Measurements from ENCODE around the gene MCCD1. TPM values are rescaled to one million over a fixed set of nuclear protein-coding genes. Genes with fewer than 3 reads are reported as not detected.
A peak's percentile ranks its signal among the peaks of the same experiment; 100 is the strongest.

The MCCD1 gene
- total and polyA plus RNA-seq, 2 of the 13 experiments (the other 11 are each of a cell fraction or from before 2014, with no cell fraction given), result 0.15 TPM; not detected in 1

DNA sequence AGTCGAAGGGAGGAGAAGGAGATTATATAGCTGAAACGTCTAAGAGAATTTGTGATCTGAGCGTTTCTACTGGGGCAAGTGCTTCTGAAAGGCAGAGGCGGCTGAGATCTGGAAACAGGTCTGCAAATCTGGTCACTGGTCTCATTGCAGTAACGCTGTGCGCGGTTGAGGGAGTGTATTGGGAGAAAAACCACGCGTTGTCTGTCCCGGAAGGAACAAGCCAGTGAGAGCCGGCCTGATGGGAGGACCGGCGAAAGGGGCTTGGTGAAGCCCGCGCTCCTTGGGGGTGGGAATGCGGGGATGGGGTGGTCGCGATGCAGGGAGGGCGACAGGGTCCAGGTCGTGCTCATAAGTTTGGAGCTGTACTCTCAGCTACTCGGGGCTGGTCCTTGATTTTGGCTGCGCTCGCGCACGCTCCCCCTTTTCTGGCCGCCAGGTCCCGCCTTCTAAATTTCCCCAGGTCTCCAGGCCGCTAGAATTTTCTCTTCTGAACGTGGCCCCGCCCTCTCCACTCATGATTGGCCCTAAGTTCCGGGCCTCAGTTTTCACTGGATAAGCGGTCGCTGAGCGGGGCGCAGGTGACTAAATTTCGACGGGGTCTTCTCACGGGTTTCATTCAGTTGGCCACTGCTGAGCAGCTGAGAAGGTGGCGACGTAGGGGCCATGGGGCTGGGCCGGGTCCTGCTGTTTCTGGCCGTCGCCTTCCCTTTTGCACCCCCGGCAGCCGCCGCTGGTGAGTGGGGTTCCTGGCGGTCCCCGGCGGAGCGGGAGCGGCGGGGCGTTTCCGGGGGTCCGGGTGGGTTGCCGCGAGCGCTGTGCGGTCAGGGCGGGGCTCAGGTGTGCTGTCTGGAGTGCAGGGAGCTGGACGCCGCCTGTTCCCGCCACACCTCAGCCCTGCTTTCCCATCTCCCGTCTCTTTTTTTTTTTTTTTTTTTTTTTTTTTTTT is 31.0 kb upstream of the MCCD1 start, which contains the start of gene MICB (continued):
- TF ChIP-seq ZBED4 (CRISPR knock-in tag; IDR thresholded peaks at IDR 0.05; ENCODE audit: borderline replicate concordance), result no peak; the same call in 1 of the 2 replicates
- TF ChIP-seq ARNTL (CRISPR knock-in tag; IDR thresholded peaks at IDR 0.05), result no peak
- no peak for TF ChIP-seq ZNF816 (CRISPR knock-in tag; IDR thresholded peaks at IDR 0.05; ENCODE audit: borderline replicate concordance)
- TF ChIP-seq PAF1 (CRISPR knock-in tag; IDR thresholded peaks at IDR 0.05), result no peak
- TF ChIP-seq, protein P1, sequence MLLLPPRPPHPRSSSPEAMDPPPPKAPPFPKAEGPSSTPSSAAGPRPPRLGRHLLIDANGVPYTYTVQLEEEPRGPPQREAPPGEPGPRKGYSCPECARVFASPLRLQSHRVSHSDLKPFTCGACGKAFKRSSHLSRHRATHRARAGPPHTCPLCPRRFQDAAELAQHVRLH (CRISPR knock-in tag; IDR thresholded peaks at IDR 0.05; ENCODE audit: borderline replicate concordance, low read depth), result peak; percentile 52; the same call in 1 of the 2 replicates
- TF ChIP-seq ZNF558 (CRISPR knock-in tag; IDR thresholded peaks at IDR 0.05; ENCODE audit: borderline replicate concordance), result no peak
- no peak for TF ChIP-seq NFRKB (IDR thresholded peaks at IDR 0.05)
- no peak for TF ChIP-seq ZC3H4 (CRISPR knock-in tag; IDR thresholded peaks at IDR 0.05; ENCODE audit: borderline replicate concordance)
- no peak for TF ChIP-seq ZNF326 (CRISPR knock-in tag; IDR thresholded peaks at IDR 0.05; ENCODE audit: borderline replicate concordance)
- no peak for TF ChIP-seq ZNF260 (CRISPR knock-in tag; IDR thresholded peaks at IDR 0.05; ENCODE audit: borderline replicate concordance, low read depth)
- no peak for TF ChIP-seq RFX3 (CRISPR knock-in tag; IDR thresholded peaks at IDR 0.05)
- TF ChIP-seq PRPF4 (IDR thresholded peaks at IDR 0.05; ENCODE audit: low read depth, low read length, poor library complexity, severe bottlenecking), result no peak
- no peak for TF ChIP-seq ZZZ3 (CRISPR knock-in tag; IDR thresholded peaks at IDR 0.05; ENCODE audit: borderline replicate concordance)
- TF ChIP-seq ZNF451 (CRISPR knock-in tag; IDR thresholded peaks at IDR 0.05), result no peak
- TF ChIP-seq SRY (CRISPR knock-in tag; IDR thresholded peaks at IDR 0.05), result peak; percentile 63; the same call in 1 of the 2 replicates
- TF ChIP-seq ZFY (CRISPR knock-in tag; IDR thresholded peaks at IDR 0.05), result peak; percentile 67
- TF ChIP-seq ZSCAN22 (CRISPR knock-in tag; IDR thresholded peaks at IDR 0.05), result no peak
- no peak for TF ChIP-seq KDM1A (CRISPR knock-in tag; IDR thresholded peaks at IDR 0.05)
- no peak for TF ChIP-seq ZNF24 (IDR thresholded peaks at IDR 0.05)
- TF ChIP-seq GATA4 (IDR thresholded peaks at IDR 0.05; ENCODE audit: borderline replicate concordance, low read depth), result no peak
- TF ChIP-seq EED (CRISPR knock-in tag; IDR thresholded peaks at IDR 0.05), result 0 out of 2 replicates have a peak, but pooled peaks have one; percentile 33
- peak; percentile 31; the same call in 1 of the 2 replicates for TF ChIP-seq ZMYM4 (CRISPR knock-in tag; IDR thresholded peaks at IDR 0.05)
- no peak for TF ChIP-seq KAT2B (IDR thresholded peaks at IDR 0.05; ENCODE audit: borderline replicate concordance, low read depth, low read length)
- peak; percentile 58; the same call in 1 of the 2 replicates for TF ChIP-seq RBFOX2 (IDR thresholded peaks at IDR 0.05; ENCODE audit: low read depth, low read length)

Data from HepG2 (cell line).